SK-N-MC (cell line): ENCODE measurements around the gene DUSP28.

ENCODE experiments used
- EZH2 ChIP-seq: fragments of 200-600 bp; sonication (generic); IDR thresholded peaks from one replicate; pipeline ENCODE4 v1.6.1; 2017; ENCODE audit warnings: antibody characterized with exemption
- FOXP2 ChIP-seq: optimal IDR thresholded peaks from 2 replicates; pipeline ENCODE3; 2011; ENCODE audit warnings: mild to moderate bottlenecking, moderate library complexity; ENCODE audit not compliant: insufficient read depth; ENCODE audit errors: extremely low read length, control extremely low read depth

DNA sequence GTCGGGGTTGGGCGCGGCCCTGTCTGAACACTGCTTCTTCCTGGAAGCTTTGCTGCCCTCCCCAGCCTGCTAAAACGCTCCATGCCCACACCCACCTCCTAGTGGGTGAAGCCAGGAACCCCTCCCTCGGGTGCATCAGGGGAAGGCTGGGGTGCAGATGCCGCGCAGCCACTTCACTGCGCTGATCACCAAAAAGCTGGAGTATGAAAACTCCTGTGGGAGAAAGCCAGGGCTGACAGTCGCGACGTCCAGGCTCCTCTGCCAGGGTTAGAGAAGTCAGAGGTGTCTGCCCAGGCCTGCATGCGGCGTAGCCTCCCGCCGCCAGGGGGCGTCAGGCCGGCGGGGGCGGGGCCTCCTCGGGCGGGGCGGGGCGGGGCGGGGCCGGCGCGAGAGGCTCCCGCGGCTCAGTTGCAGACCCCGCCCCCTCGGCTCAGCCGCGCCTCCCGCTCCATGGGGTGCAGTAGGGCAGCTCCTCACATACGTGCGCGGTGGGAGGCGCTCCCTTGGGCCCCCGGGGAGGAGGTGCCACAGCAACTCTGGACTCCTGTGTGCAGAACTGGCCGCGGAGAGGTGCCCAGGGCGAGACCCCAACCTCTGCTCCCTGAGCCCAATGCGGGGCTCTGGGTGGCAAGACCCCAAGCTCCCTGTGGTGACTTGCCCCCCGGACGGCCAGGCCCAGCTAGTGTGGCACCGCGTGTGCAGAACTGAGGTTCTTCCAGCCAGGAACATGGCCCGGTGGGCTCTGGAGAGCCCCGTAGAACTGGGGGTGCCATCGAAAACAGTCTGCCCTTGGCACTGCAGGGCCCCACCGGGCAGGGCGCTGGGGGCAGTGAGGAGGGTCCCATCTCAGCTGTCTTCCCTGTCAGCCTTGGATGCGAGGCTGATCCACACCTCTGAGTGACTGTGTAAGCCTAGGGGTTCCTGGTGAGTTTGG is 6.3 kb downstream of the DUSP28 start:
- no peak for TF ChIP-seq EZH2
- TF ChIP-seq FOXP2: no peak
